ENCODE measurements around the gene GDA. TPM values are rescaled to one million over a fixed set of nuclear protein-coding genes. Genes with fewer than 3 reads are reported as not detected.
A peak's percentile ranks its signal among the peaks of the same experiment; 100 is the strongest.

GDA gene
- total and polyA plus RNA-seq, 2 experiments from 2014 or later: not detected

- no peak overlapping the region for H2AFZ ChIP-seq
- in situ Hi-C loops (cut with MboI): no loop called here
Observed at GRCh38 chr9:72185561-72185960, 36.3 kb downstream of the GDA start.

GRCh38 chr9:72187121-72187695, 38.0 kb downstream of the GDA start:
- Histone ChIP-seq H2AFZ (no peak overlapping the region), H3K9ac (no peak overlapping the region), H4K20me1 (ENCODE audit: insufficient read depth) (no peaks in the 10 kb centered on the region), H3K79me2 (ENCODE audit: insufficient read depth) (no peaks in the 10 kb centered on the region), H3K4me3 (no peak overlapping the region), H3K27me3 (replicated peaks; ENCODE audit: insufficient read depth) (no peaks in the 10 kb centered on the region; the same call in 1 of the 2 replicates), H3F3A (ENCODE audit: insufficient read depth) (no peaks in the 10 kb centered on the region), H3K9me2 (ENCODE audit: insufficient read depth) (no peaks in the 10 kb centered on the region), H3K9me3 (ENCODE audit: low read depth) (no peaks in the 10 kb centered on the region), H3K4me2 (ENCODE audit: unreplicated experiment) (no peak overlapping the region), H3K36me3 (ENCODE audit: low read depth) (no peaks in the 10 kb centered on the region), H3K27ac (no peak overlapping the region), H3K4me1 (ENCODE audit: insufficient read depth) (no peaks in the 10 kb centered on the region)
- in situ Hi-C loops (cut with MboI): no loop called here
- 13 to 14% methylated on average over 3 of the region's 3 CpGs for WGBS, 2 experiments (ENCODE audit: low coverage in 1 of 2, low lambda C conversion rate in 2 of 2, missing lambda C conversion rate in 2 of 2)
- no peak for DNase-seq
- TF ChIP-seq EZH2phosphoT487 (IDR thresholded peaks at IDR 0.05; ENCODE audit: insufficient read depth, low read depth) (no peak), EZH2 (IDR thresholded peaks at IDR 0.05; ENCODE audit: insufficient read depth, poor library complexity, severe bottlenecking) (no peak)

More at GRCh38 chr9:72185561-72185960, 36.3 kb downstream of the GDA start:
- TF ChIP-seq EZH2 (IDR thresholded peaks at IDR 0.05; ENCODE audit: insufficient read depth, poor library complexity, severe bottlenecking) (no peak), EZH2phosphoT487 (IDR thresholded peaks at IDR 0.05; ENCODE audit: insufficient read depth, low read depth) (no peak)
- no peak overlapping the region for H3K4me3 ChIP-seq
- 0 to 1% methylated on average over 2 of the region's 2 CpGs for WGBS, 2 experiments (ENCODE audit: low coverage in 1 of 2, low lambda C conversion rate in 2 of 2, missing lambda C conversion rate in 2 of 2)
- no peak overlapping the region for H3K4me2 ChIP-seq (ENCODE audit: unreplicated experiment)
- H3K9ac ChIP-seq: no peak overlapping the region
- no peaks in the 10 kb centered on the region for H3F3A ChIP-seq (ENCODE audit: insufficient read depth)
- no peaks in the 10 kb centered on the region for H3K9me3 ChIP-seq (ENCODE audit: low read depth)
- no peaks in the 10 kb centered on the region for H4K20me1 ChIP-seq (ENCODE audit: insufficient read depth)
- DNase-seq: peak; percentile 19
- no peak overlapping the region for H3K27ac ChIP-seq
- H3K9me2 ChIP-seq (ENCODE audit: insufficient read depth): no peaks in the 10 kb centered on the region
- no peaks in the 10 kb centered on the region for H3K36me3 ChIP-seq (ENCODE audit: low read depth)
- H3K79me2 ChIP-seq (ENCODE audit: insufficient read depth): no peaks in the 10 kb centered on the region
- H3K4me1 ChIP-seq (ENCODE audit: insufficient read depth): no peaks in the 10 kb centered on the region
- H3K27me3 ChIP-seq (replicated peaks; ENCODE audit: insufficient read depth): no peaks in the 10 kb centered on the region; the same call in 1 of the 2 replicates

- Histone ChIP-seq H3K9me2 (ENCODE audit: insufficient read depth) (no peaks in the 10 kb centered on the region), H3K36me3 (ENCODE audit: low read depth) (no peaks in the 10 kb centered on the region), H3K4me2 (ENCODE audit: unreplicated experiment) (no peak overlapping the region), H3K9ac (no peak overlapping the region), H3K9me3 (ENCODE audit: low read depth) (no peaks in the 10 kb centered on the region), H3K4me3 (no peak overlapping the region), H3K27me3 (replicated peaks; ENCODE audit: insufficient read depth) (no peaks in the 10 kb centered on the region; the same call in 1 of the 2 replicates), H4K20me1 (ENCODE audit: insufficient read depth) (no peaks in the 10 kb centered on the region), H3K27ac (no peak overlapping the region), H3F3A (ENCODE audit: insufficient read depth) (no peaks in the 10 kb centered on the region), H3K4me1 (ENCODE audit: insufficient read depth) (no peaks in the 10 kb centered on the region), H2AFZ (no peak overlapping the region), H3K79me2 (ENCODE audit: insufficient read depth) (no peaks in the 10 kb centered on the region)
- TF ChIP-seq EZH2 (IDR thresholded peaks at IDR 0.05; ENCODE audit: insufficient read depth, poor library complexity, severe bottlenecking) (no peak), EZH2phosphoT487 (IDR thresholded peaks at IDR 0.05; ENCODE audit: insufficient read depth, low read depth) (no peak)
- DNase-seq: no peak
- WGBS, 2 experiments (ENCODE audit: low coverage in 1 of 2, low lambda C conversion rate in 2 of 2, missing lambda C conversion rate in 2 of 2): 50 to 56% methylated on average over 1 of the region's 1 CpG
- in situ Hi-C loops (cut with MboI): no loop called here
Observed at GRCh38 chr9:72188232-72188631, 39.0 kb downstream of the GDA start.

GRCh38 chr9:72193478-72193881, 44.2 kb downstream of the GDA start:
- no peaks in the 10 kb centered on the region for H3F3A ChIP-seq (ENCODE audit: insufficient read depth)
- no peak overlapping the region for H2AFZ ChIP-seq
- H4K20me1 ChIP-seq (ENCODE audit: insufficient read depth): no peaks in the 10 kb centered on the region
- no peak overlapping the region for H3K4me3 ChIP-seq
- no peak overlapping the region for H3K27ac ChIP-seq
- no peaks in the 10 kb centered on the region for H3K36me3 ChIP-seq (ENCODE audit: low read depth)
- H3K27me3 ChIP-seq (replicated peaks; ENCODE audit: insufficient read depth): no peaks in the 10 kb centered on the region; the same call in 1 of the 2 replicates
- no peak for DNase-seq
- H3K9me3 ChIP-seq (ENCODE audit: low read depth): no peaks in the 10 kb centered on the region
- H3K4me1 ChIP-seq (ENCODE audit: insufficient read depth): no peaks in the 10 kb centered on the region
- no peaks in the 10 kb centered on the region for H3K9me2 ChIP-seq (ENCODE audit: insufficient read depth)
- in situ Hi-C loops (cut with MboI): no loop called here
- no peak overlapping the region for H3K4me2 ChIP-seq (ENCODE audit: unreplicated experiment)
- TF ChIP-seq EZH2 (IDR thresholded peaks at IDR 0.05; ENCODE audit: insufficient read depth, poor library complexity, severe bottlenecking) (no peak), EZH2phosphoT487 (IDR thresholded peaks at IDR 0.05; ENCODE audit: insufficient read depth, low read depth) (no peak)
- no peak overlapping the region for H3K9ac ChIP-seq
- H3K79me2 ChIP-seq (ENCODE audit: insufficient read depth): no peaks in the 10 kb centered on the region
- WGBS, 2 experiments (ENCODE audit: low coverage in 1 of 2, low lambda C conversion rate in 2 of 2, missing lambda C conversion rate in 2 of 2): 65 to 74% methylated on average over 5 of the region's 5 CpGs

Measured in GM23248 (cell line).